ENCODE results near the gene APBA2. TPM values are rescaled to one million over a fixed set of nuclear protein-coding genes. Genes with fewer than 3 reads are reported as not detected.

The APBA2 gene
- total and polyA plus RNA-seq, 2 of the 4 experiments (the other 2 are of a cell fraction): 21.7 to 33.0 TPM

Other genes starting within 250 kb of the APBA2 start
- gene GOLGA8M, start 173.6 kb upstream of the APBA2 start, total RNA-seq (2012; rRNA removed): under 0.01 TPM in 1 of 2 replicates, not detected in the other
- gene GOLGA8M, start 173.6 kb upstream of the APBA2 start, polyA plus RNA-seq (2012; rRNA removed): 0.24 TPM in 1 of 2 replicates, not detected in the other
- gene GOLGA6L7, start 37.3 kb upstream of the APBA2 start, total RNA-seq (2012; rRNA removed): not detected in 2 replicates
- gene GOLGA6L7, start 37.3 kb upstream of the APBA2 start, polyA plus RNA-seq (2012; rRNA removed): not detected in 2 replicates